ENCODE data around the gene FAM193B.
"Not testable (repeated sequence)": the region's sequence is repeated elsewhere in the genome, so short reads cannot be mapped to it uniquely, and the experiment has no call there.

Gene FAM193B

DNA sequence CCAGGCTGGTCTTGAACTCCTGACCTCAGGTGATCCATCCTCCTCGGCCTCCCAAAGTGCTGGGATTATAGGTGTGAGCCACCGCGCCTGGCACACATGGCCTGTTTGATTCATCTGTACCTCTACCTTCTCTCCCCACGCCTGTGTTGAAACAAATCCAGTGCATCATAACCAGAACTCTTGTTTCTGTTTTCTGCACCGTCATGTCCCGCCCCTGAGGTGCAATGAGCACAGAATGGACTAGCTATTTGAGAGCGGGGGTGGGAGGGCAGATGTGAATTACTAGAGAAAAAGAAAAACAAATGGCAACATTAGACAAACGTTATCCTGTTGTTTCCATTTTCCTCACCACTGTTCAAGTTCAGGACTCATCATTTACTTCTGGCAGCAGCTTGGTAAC, 10.7 kb upstream of the FAM193B start:
- no peak for ATAC-seq
- TF ChIP-seq RARB (CRISPR knock-in tag; IDR thresholded peaks at IDR 0.05) (no peak), ISL1 (CRISPR knock-in tag; IDR thresholded peaks at IDR 0.05) (no peak), ZNF8 (CRISPR knock-in tag; IDR thresholded peaks at IDR 0.05) (no peak), ESRRG (CRISPR knock-in tag; IDR thresholded peaks at IDR 0.05) (no peak), ZNF565 (CRISPR knock-in tag; conservative IDR thresholded peaks at IDR 0.05; ENCODE audit: low read depth) (no peak), ZC3H10 (CRISPR knock-in tag; IDR thresholded peaks at IDR 0.05) (no peak), GLIS3 (CRISPR knock-in tag; IDR thresholded peaks at IDR 0.05) (no peak), TOX (CRISPR knock-in tag; IDR thresholded peaks at IDR 0.05; ENCODE audit: borderline replicate concordance) (no peak), ZFP3 (CRISPR knock-in tag; IDR thresholded peaks at IDR 0.05) (no peak), ARNTL (CRISPR knock-in tag; IDR thresholded peaks at IDR 0.05; ENCODE audit: borderline replicate concordance, low read depth) (no peak)
- TF ChIP-seq, protein P1, sequence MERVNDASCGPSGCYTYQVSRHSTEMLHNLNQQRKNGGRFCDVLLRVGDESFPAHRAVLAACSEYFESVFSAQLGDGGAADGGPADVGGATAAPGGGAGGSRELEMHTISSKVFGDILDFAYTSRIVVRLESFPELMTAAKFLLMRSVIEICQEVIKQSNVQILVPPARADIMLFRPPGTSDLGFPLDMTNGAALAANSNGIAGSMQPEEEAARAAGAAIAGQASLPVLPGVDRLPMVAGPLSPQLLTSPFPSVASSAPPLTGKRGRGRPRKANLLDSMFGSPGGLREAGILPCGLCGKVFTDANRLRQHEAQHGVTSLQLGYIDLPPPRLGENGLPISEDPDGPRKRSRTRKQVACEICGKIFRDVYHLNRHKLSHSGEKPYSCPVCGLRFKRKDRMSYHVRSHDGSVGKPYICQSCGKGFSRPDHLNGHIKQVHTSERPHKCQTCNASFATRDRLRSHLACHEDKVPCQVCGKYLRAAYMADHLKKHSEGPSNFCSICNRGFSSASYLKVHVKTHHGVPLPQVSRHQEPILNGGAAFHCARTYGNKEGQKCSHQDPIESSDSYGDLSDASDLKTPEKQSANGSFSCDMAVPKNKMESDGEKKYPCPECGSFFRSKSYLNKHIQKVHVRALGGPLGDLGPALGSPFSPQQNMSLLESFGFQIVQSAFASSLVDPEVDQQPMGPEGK (CRISPR knock-in tag; IDR thresholded peaks at IDR 0.05; ENCODE audit: borderline replicate concordance), result no peak
- TF ChIP-seq, protein P2, sequence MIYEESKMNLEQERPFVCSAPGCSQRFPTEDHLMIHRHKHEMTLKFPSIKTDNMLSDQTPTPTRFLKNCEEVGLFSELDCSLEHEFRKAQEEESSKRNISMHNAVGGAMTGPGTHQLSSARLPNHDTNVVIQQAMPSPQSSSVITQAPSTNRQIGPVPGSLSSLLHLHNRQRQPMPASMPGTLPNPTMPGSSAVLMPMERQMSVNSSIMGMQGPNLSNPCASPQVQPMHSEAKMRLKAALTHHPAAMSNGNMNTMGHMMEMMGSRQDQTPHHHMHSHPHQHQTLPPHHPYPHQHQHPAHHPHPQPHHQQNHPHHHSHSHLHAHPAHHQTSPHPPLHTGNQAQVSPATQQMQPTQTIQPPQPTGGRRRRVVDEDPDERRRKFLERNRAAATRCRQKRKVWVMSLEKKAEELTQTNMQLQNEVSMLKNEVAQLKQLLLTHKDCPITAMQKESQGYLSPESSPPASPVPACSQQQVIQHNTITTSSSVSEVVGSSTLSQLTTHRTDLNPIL (CRISPR knock-in tag; IDR thresholded peaks at IDR 0.05; ENCODE audit: low read depth), result no peak
- TF ChIP-seq, protein P3, sequence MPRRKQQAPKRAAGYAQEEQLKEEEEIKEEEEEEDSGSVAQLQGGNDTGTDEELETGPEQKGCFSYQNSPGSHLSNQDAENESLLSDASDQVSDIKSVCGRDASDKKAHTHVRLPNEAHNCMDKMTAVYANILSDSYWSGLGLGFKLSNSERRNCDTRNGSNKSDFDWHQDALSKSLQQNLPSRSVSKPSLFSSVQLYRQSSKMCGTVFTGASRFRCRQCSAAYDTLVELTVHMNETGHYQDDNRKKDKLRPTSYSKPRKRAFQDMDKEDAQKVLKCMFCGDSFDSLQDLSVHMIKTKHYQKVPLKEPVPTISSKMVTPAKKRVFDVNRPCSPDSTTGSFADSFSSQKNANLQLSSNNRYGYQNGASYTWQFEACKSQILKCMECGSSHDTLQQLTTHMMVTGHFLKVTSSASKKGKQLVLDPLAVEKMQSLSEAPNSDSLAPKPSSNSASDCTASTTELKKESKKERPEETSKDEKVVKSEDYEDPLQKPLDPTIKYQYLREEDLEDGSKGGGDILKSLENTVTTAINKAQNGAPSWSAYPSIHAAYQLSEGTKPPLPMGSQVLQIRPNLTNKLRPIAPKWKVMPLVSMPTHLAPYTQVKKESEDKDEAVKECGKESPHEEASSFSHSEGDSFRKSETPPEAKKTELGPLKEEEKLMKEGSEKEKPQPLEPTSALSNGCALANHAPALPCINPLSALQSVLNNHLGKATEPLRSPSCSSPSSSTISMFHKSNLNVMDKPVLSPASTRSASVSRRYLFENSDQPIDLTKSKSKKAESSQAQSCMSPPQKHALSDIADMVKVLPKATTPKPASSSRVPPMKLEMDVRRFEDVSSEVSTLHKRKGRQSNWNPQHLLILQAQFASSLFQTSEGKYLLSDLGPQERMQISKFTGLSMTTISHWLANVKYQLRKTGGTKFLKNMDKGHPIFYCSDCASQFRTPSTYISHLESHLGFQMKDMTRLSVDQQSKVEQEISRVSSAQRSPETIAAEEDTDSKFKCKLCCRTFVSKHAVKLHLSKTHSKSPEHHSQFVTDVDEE (CRISPR knock-in tag; IDR thresholded peaks at IDR 0.05), result no peak
- TF ChIP-seq, protein P4, sequence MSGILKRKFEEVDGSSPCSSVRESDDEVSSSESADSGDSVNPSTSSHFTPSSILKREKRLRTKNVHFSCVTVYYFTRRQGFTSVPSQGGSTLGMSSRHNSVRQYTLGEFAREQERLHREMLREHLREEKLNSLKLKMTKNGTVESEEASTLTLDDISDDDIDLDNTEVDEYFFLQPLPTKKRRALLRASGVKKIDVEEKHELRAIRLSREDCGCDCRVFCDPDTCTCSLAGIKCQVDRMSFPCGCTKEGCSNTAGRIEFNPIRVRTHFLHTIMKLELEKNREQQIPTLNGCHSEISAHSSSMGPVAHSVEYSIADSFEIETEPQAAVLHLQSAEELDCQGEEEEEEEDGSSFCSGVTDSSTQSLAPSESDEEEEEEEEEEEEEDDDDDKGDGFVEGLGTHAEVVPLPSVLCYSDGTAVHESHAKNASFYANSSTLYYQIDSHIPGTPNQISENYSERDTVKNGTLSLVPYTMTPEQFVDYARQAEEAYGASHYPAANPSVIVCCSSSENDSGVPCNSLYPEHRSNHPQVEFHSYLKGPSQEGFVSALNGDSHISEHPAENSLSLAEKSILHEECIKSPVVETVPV (CRISPR knock-in tag; IDR thresholded peaks at IDR 0.05), result no peak

DNA sequence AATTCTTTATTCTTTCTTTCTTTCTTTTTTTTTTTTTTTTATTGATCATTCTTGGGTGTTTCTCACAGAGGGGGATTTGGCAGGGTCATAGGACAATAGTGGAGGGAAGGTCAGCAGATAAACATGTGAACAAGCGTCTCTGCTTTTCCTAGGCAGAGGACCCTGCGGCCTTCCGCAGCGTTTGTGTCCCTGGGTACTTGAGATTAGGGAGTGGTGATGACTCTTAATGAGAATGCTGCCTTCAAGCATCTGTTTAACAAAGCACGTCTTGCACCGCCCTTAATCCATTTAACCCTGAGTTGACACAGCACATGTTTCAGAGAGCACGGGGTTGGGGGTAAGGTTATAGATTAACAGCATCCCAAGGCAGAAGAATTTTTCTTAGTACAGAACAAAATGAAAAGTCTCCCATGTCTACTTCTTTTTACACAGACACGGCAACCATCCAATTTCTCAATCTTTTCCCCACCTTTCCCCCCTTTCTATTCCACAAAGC, 5.1 kb upstream of the FAM193B start:
- ATAC-seq, result not testable (repeated sequence)

DNA sequence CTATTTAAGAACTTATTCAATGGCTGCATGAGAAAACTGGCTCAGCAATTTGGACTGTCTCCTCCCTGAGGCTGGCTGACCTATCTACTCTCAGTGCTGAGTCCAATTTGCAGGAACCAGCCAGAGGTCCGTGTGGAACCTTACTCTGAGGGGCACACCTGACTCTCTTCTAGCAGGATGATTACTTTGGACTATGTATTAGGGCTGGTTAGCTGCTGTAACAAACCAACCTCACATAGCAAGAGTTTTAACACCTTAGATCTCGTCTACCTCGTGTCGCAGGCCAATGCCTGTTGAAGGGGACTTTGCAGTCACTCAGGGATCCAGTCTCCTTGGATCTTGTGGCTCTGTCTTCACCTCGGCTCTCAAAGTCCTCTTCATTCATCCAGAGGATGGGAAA, 3.4 kb upstream of the FAM193B start:
- no peak for ATAC-seq
- TF ChIP-seq ESRRG (CRISPR knock-in tag; IDR thresholded peaks at IDR 0.05), result no peak
- TF ChIP-seq, protein P4 (CRISPR knock-in tag; IDR thresholded peaks at IDR 0.05), result no peak
- no peak for TF ChIP-seq CSDC2 (CRISPR knock-in tag; IDR thresholded peaks at IDR 0.05)
- no peak for TF ChIP-seq ZNF70 (CRISPR knock-in tag; IDR thresholded peaks at IDR 0.05)
- TF ChIP-seq ARNTL (CRISPR knock-in tag; IDR thresholded peaks at IDR 0.05; ENCODE audit: borderline replicate concordance, low read depth), result no peak
- no peak for TF ChIP-seq RARB (CRISPR knock-in tag; IDR thresholded peaks at IDR 0.05)
- no peak for TF ChIP-seq ZFP30 (CRISPR knock-in tag; IDR thresholded peaks at IDR 0.05)
- TF ChIP-seq, protein P2 (CRISPR knock-in tag; IDR thresholded peaks at IDR 0.05; ENCODE audit: low read depth), result no peak
- TF ChIP-seq TCF4 (CRISPR knock-in tag; IDR thresholded peaks at IDR 0.05; ENCODE audit: borderline replicate concordance), result no peak
- no peak for TF ChIP-seq TOX (CRISPR knock-in tag; IDR thresholded peaks at IDR 0.05; ENCODE audit: borderline replicate concordance)
- TF ChIP-seq, protein P5, sequence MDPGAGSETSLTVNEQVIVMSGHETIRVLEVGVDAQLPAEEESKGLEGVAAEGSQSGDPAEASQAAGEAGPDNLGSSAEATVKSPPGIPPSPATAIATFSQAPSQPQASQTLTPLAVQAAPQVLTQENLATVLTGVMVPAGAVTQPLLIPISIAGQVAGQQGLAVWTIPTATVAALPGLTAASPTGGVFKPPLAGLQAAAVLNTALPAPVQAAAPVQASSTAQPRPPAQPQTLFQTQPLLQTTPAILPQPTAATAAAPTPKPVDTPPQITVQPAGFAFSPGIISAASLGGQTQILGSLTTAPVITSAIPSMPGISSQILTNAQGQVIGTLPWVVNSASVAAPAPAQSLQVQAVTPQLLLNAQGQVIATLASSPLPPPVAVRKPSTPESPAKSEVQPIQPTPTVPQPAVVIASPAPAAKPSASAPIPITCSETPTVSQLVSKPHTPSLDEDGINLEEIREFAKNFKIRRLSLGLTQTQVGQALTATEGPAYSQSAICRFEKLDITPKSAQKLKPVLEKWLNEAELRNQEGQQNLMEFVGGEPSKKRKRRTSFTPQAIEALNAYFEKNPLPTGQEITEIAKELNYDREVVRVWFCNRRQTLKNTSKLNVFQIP (CRISPR knock-in tag; IDR thresholded peaks at IDR 0.05; ENCODE audit: borderline replicate concordance, low read depth), result no peak
- TF ChIP-seq BACH2 (CRISPR knock-in tag; IDR thresholded peaks at IDR 0.05; ENCODE audit: borderline replicate concordance), result no peak
- TF ChIP-seq ZNF565 (CRISPR knock-in tag; conservative IDR thresholded peaks at IDR 0.05; ENCODE audit: low read depth), result no peak
- TF ChIP-seq ZFP3 (CRISPR knock-in tag; IDR thresholded peaks at IDR 0.05), result no peak
- TF ChIP-seq, protein P1 (CRISPR knock-in tag; IDR thresholded peaks at IDR 0.05; ENCODE audit: borderline replicate concordance), result no peak
